Measurements from ENCODE around the gene ABTB1. TPM values are rescaled to one million over a fixed set of nuclear protein-coding genes. Genes with fewer than 3 reads are reported as not detected.
A peak's percentile ranks its signal among the peaks of the same experiment; 100 is the strongest.

The ABTB1 gene
- total RNA-seq, 1 experiment from 2014 or later: 12.5 TPM

DNA sequence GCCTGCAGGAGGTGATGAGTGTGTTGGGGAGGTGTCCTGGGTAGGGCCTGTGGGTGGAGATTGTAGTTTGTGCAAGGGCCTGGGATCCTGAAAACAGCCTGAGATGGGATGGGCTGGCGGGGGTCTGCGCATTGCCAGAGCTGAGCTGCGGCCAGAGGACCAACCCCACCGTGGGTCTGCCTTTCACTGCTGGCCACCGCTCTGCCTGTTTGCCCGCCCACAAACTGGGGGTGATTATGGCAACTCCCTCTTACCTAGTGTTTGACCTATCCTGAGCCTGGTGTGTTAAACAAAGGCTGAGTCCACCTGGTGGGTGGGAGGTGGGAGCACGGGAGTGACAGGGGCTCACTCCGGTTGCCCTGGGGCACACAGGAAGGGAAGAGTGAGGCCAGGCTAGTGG is 9.8 kb downstream of the ABTB1 start:
- no peaks in the 10 kb centered on the region for H3K36me3 Mint-ChIP-seq
- ChIA-PET POLR2A (no interaction called here), CTCF (interaction anchor here (0.7 to 8.5 kb wide), 6 partner anchors 8 to 149 kb away, joined by 3 to 127 read pairs (median 8); no protein-coding TSS in a partner anchor)
- TF ChIP-seq E2F1 (CRISPR knock-in tag; IDR thresholded peaks at IDR 0.05): no peak
- TF ChIP-seq ZNF416 (CRISPR knock-in tag; IDR thresholded peaks at IDR 0.05): no peak
- TF ChIP-seq ZBTB43 (CRISPR knock-in tag; IDR thresholded peaks at IDR 0.05): no peak
- TF ChIP-seq GTF2I (CRISPR knock-in tag; conservative IDR thresholded peaks at IDR 0.05): no peak
- TF ChIP-seq CBFB (CRISPR knock-in tag; IDR thresholded peaks at IDR 0.05; ENCODE audit: low read depth): no peak
- no peak for TF ChIP-seq ZNF425 (CRISPR knock-in tag; conservative IDR thresholded peaks at IDR 0.05)
- TF ChIP-seq, protein P1, sequence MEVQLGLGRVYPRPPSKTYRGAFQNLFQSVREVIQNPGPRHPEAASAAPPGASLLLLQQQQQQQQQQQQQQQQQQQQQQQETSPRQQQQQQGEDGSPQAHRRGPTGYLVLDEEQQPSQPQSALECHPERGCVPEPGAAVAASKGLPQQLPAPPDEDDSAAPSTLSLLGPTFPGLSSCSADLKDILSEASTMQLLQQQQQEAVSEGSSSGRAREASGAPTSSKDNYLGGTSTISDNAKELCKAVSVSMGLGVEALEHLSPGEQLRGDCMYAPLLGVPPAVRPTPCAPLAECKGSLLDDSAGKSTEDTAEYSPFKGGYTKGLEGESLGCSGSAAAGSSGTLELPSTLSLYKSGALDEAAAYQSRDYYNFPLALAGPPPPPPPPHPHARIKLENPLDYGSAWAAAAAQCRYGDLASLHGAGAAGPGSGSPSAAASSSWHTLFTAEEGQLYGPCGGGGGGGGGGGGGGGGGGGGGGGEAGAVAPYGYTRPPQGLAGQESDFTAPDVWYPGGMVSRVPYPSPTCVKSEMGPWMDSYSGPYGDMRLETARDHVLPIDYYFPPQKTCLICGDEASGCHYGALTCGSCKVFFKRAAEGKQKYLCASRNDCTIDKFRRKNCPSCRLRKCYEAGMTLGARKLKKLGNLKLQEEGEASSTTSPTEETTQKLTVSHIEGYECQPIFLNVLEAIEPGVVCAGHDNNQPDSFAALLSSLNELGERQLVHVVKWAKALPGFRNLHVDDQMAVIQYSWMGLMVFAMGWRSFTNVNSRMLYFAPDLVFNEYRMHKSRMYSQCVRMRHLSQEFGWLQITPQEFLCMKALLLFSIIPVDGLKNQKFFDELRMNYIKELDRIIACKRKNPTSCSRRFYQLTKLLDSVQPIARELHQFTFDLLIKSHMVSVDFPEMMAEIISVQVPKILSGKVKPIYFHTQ (CRISPR knock-in tag; IDR thresholded peaks at IDR 0.05): no peak
- TF ChIP-seq JUN (CRISPR knock-in tag; IDR thresholded peaks at IDR 0.05): no peak
- TF ChIP-seq AFF4 (CRISPR knock-in tag; IDR thresholded peaks at IDR 0.05; ENCODE audit: borderline replicate concordance): no peak
- TF ChIP-seq SP1 (CRISPR knock-in tag; conservative IDR thresholded peaks at IDR 0.05): no peak
- no peak for TF ChIP-seq ZNF232 (CRISPR knock-in tag; IDR thresholded peaks at IDR 0.05)
- no peak for TF ChIP-seq FOXP4 (CRISPR knock-in tag; IDR thresholded peaks at IDR 0.05)
- TF ChIP-seq, protein P2, sequence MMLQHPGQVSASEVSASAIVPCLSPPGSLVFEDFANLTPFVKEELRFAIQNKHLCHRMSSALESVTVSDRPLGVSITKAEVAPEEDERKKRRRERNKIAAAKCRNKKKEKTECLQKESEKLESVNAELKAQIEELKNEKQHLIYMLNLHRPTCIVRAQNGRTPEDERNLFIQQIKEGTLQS (CRISPR knock-in tag; conservative IDR thresholded peaks at IDR 0.05): no peak
- TF ChIP-seq ZNF219 (CRISPR knock-in tag; IDR thresholded peaks at IDR 0.05; ENCODE audit: borderline replicate concordance): no peak
- no peak for TF ChIP-seq ZBTB21 (CRISPR knock-in tag; IDR thresholded peaks at IDR 0.05; ENCODE audit: borderline replicate concordance)
- TF ChIP-seq ARID4B (CRISPR knock-in tag; IDR thresholded peaks at IDR 0.05; ENCODE audit: borderline replicate concordance): no peak
- no peak for TF ChIP-seq CREB1 (CRISPR knock-in tag; IDR thresholded peaks at IDR 0.05)
- no peak for TF ChIP-seq FOXJ3 (CRISPR knock-in tag; IDR thresholded peaks at IDR 0.05; ENCODE audit: borderline replicate concordance)
- TF ChIP-seq FOXK1 (CRISPR knock-in tag; IDR thresholded peaks at IDR 0.05): no peak
- TF ChIP-seq JAZF1 (CRISPR knock-in tag; IDR thresholded peaks at IDR 0.05): no peak
- no peaks in the 10 kb centered on the region for H3K27me3 Mint-ChIP-seq (ENCODE audit: low read depth)
- H3K9me3 Mint-ChIP-seq: no peaks in the 10 kb centered on the region
- peak; percentile 40 for DNase-seq (ENCODE audit: low spot score)
- no peak overlapping the region for H3K27ac Mint-ChIP-seq
- no peak overlapping the region for H3K4me3 Mint-ChIP-seq
- H3K4me1 Mint-ChIP-seq: peaks cover 9% of the 10 kb centered on the region
- peak; percentile 78 for ATAC-seq
